GM12864 (cell line): Measurements from ENCODE around the gene PSMA6.

Source experiments
- DNase-seq: peaks from one replicate; pipeline ENCODE4 v3.0.0-alpha.2; 2011; ENCODE audit warnings: low read depth
- H3K4me3 ChIP-seq: 2 replicates; pipeline ENCODE4 v1.5.1; 2011; ENCODE audit warnings: mild to moderate bottlenecking, low read depth, low read length, control low read depth
- CTCF ChIP-seq: IDR thresholded peaks from 2 replicates; pipeline ENCODE4 v1.5.1; 2011; ENCODE audit warnings: low read depth, mild to moderate bottlenecking, moderate library complexity, low read length, control low read depth, inconsistent platforms; ENCODE audit errors: missing control alignments

PSMA6 gene

GRCh38 chr14:35362911-35363374 lies 70.8 kb downstream of the PSMA6 start:
- DNase-seq = no peak
- no peak for TF ChIP-seq CTCF

GRCh38 chr14:35365130-35366055 lies 73.2 kb downstream of the PSMA6 start:
- H3K4me3 ChIP-seq = no peak overlapping the region
- DNase-seq = no peak
- TF ChIP-seq CTCF = no peak

More at GRCh38 chr14:35362911-35363374, 70.8 kb downstream of the PSMA6 start:
- no peak overlapping the region for H3K4me3 ChIP-seq

- no peak for TF ChIP-seq CTCF
- no peak overlapping the region for H3K4me3 ChIP-seq
- DNase-seq = no peak
Observed at GRCh38 chr14:35366056-35366451, 73.9 kb downstream of the PSMA6 start.

GRCh38 chr14:35366521-35366976 lies 74.4 kb downstream of the PSMA6 start:
- no peak for TF ChIP-seq CTCF
- DNase-seq = no peak
- H3K4me3 ChIP-seq = no peak overlapping the region

GRCh38 chr14:35367056-35367372 lies 74.8 kb downstream of the PSMA6 start:
- DNase-seq = no peak
- no peak for TF ChIP-seq CTCF
- no peak overlapping the region for H3K4me3 ChIP-seq
